ENCODE results near the gene ZNF766.

DNA sequence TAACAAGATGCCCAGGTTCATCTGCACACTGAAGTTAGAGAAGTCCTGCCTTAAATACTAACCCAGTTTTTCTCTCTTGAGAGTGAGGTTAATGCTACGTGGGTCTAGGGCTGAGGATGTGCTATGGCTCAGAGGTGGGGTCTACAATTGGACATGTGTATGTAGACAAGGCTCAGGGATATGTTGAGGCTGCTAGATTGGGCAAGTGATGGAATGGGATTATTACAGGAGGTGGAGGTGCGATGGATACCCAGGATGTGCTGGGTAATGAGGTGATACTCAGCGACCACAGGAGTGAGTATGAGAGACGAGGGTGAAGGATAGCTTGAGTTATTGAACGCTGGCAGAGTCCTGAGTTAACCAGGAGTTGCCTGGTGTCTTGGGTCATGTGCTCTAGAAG is 41.4 kb upstream of the ZNF766 start:
- TF ChIP-seq EP300 (IDR thresholded peaks at IDR 0.05; ENCODE audit: borderline replicate concordance in 1 of 2, low read depth in 2 of 2, low read length in 2 of 2) = no peak
- TF ChIP-seq, protein P1, sequence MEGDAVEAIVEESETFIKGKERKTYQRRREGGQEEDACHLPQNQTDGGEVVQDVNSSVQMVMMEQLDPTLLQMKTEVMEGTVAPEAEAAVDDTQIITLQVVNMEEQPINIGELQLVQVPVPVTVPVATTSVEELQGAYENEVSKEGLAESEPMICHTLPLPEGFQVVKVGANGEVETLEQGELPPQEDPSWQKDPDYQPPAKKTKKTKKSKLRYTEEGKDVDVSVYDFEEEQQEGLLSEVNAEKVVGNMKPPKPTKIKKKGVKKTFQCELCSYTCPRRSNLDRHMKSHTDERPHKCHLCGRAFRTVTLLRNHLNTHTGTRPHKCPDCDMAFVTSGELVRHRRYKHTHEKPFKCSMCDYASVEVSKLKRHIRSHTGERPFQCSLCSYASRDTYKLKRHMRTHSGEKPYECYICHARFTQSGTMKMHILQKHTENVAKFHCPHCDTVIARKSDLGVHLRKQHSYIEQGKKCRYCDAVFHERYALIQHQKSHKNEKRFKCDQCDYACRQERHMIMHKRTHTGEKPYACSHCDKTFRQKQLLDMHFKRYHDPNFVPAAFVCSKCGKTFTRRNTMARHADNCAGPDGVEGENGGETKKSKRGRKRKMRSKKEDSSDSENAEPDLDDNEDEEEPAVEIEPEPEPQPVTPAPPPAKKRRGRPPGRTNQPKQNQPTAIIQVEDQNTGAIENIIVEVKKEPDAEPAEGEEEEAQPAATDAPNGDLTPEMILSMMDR (IDR thresholded peaks at IDR 0.05; ENCODE audit: control extremely low read depth in 1 of 3, insufficient read depth in 1 of 3, low read depth in 1 of 3, low read length in 3 of 3) = no peak
- TF ChIP-seq TAF1 (IDR thresholded peaks at IDR 0.05; ENCODE audit: low read depth, low read length) = no peak
- TF ChIP-seq, protein P2, sequence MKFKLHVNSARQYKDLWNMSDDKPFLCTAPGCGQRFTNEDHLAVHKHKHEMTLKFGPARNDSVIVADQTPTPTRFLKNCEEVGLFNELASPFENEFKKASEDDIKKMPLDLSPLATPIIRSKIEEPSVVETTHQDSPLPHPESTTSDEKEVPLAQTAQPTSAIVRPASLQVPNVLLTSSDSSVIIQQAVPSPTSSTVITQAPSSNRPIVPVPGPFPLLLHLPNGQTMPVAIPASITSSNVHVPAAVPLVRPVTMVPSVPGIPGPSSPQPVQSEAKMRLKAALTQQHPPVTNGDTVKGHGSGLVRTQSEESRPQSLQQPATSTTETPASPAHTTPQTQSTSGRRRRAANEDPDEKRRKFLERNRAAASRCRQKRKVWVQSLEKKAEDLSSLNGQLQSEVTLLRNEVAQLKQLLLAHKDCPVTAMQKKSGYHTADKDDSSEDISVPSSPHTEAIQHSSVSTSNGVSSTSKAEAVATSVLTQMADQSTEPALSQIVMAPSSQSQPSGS (IDR thresholded peaks at IDR 0.05; ENCODE audit: low read length) = no peak
- TF ChIP-seq CHD1 (IDR thresholded peaks at IDR 0.05; ENCODE audit: low read depth, low read length) = no peak
- TF ChIP-seq ZNF274 (IDR thresholded peaks at IDR 0.05; ENCODE audit: borderline replicate concordance, extremely low read depth, low read length) = no peak
- no peak for TF ChIP-seq NRF1 (IDR thresholded peaks at IDR 0.05; ENCODE audit: low read depth, low read length)
- no peak for TF ChIP-seq EGR1 (IDR thresholded peaks at IDR 0.05; ENCODE audit: borderline replicate concordance, low read depth, low read length)
- no peak for TF ChIP-seq FOSL1 (IDR thresholded peaks at IDR 0.05; ENCODE audit: insufficient read depth, low read depth, low read length)
- TF ChIP-seq PHF8 (conservative IDR thresholded peaks at IDR 0.05; ENCODE audit: low read depth, low read length) = no peak
- no peak for TF ChIP-seq POLR2A (IDR thresholded peaks at IDR 0.05; ENCODE audit: control extremely low read depth in 1 of 2, low read depth in 2 of 2, low read length in 2 of 2)
- TF ChIP-seq, protein P3, sequence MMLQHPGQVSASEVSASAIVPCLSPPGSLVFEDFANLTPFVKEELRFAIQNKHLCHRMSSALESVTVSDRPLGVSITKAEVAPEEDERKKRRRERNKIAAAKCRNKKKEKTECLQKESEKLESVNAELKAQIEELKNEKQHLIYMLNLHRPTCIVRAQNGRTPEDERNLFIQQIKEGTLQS (IDR thresholded peaks at IDR 0.05; ENCODE audit: insufficient read depth, low read depth, low read length) = no peak
- TF ChIP-seq EZH2 (IDR thresholded peaks at IDR 0.05; ENCODE audit: low read depth, low read length, severe bottlenecking) = no peak
- no peak for TF ChIP-seq RBBP5 (IDR thresholded peaks at IDR 0.05; ENCODE audit: borderline replicate concordance, low read depth, low read length)

All from H1 (cell line).